Limb (tissue), 2 donors: ENCODE measurements around the gene EEPD1.
"Not testable (repeated sequence)": the region's sequence is repeated elsewhere in the genome, so short reads cannot be mapped to it uniquely, and the experiment has no call there.

Experiments used
- DNase-seq, 2 donors: peaks; one replicate each; pipeline ENCODE4 v3.0.0-alpha.2; 2016; ENCODE audit errors: extremely low spot score in 2 of 2

Gene EEPD1

GRCh38 chr7:36316319-36316718, 163.3 kb downstream of the EEPD1 start:
- DNase-seq, result no peak

DNA sequence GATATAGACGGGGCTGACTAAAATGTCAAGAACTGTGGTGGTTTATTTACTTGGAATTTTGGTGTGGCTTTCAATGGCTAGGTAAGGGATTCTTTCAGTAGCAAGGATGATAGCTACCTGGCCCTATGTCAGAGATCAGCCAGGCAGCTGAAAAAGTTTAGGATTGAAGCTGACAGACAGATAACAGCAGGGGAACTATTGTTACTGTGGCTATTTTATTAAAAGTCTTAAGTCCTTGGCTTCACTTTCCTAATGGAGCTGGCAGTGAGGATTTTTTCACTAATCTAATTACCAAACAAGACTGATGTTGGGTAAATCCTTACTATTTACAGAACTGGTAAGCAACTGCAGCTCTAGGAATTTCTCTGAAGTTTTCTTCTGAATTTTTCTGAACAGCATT, 164.2 kb downstream of the EEPD1 start:
- DNase-seq, result no peak

GRCh38 chr7:36318116-36318515, 165.1 kb downstream of the EEPD1 start:
- DNase-seq, result no peak

DNA sequence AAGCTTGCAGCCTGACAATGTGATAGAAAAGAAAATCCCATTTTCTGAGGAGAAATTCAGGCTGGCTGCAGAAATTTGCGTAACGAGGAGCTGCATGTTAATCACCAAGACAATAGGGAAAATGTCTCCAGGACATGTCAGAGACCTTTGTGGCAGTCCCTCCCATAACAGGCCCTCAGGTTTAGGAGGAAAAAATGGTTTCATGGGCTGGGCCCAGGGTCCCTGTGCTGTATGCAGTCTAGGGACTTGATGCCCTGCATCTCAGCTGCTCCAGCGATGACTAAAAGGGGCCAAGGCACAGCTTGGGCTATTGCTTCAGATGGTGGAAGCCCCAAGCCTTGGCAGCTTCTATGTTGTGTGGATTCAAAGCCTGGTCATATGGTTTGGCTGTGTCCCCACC, 168.2 kb downstream of the EEPD1 start:
- DNase-seq, result not testable (repeated sequence)

DNA sequence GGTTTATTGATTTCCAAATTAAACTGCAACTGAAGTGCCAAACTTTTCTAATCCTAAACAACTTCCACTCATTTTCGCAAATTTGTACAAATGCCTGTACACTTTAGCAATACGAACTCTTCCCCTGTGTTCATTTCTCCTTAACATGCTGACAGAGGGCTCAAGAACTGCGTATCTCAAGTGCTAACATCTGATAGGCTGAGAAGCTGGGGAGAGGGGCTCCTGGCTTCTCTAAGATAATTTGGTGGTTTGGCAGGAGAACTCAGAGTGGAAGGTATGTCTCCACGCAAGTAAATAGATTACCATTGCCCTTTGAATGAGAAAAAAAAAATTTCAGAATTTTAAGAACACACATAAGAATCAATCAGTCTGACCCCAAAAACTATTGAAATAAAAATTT, 183.3 kb downstream of the EEPD1 start:
- DNase-seq, result no peak

- DNase-seq, result no peak
Measured at GRCh38 chr7:36338256-36338655, 185.2 kb downstream of the EEPD1 start.

- no peak for DNase-seq
Measured at GRCh38 chr7:36343548-36343947, 190.5 kb downstream of the EEPD1 start.

- no peak for DNase-seq
Measured at GRCh38 chr7:36344622-36345021, 191.6 kb downstream of the EEPD1 start.

GRCh38 chr7:36346260-36346831, 193.3 kb downstream of the EEPD1 start:
- no peak for DNase-seq

DNA sequence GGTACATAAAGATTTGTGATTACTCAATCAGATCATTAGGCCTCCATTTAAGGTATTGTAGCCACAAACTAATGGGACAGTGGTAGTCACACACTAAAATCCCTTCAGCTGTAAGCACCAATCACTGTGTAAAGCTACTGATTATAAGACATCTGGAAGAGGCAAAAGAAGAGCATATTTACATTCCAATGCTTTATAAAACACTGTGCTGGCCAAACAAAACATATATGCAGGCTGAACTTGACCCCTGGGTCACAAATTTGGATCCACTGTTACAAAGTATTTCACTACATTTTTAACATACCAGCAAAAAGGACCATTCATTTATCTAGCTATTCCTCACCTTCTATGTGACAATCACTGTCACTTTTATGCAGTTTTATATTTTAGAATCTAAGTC, 195.2 kb downstream of the EEPD1 start:
- no peak for DNase-seq

DNA sequence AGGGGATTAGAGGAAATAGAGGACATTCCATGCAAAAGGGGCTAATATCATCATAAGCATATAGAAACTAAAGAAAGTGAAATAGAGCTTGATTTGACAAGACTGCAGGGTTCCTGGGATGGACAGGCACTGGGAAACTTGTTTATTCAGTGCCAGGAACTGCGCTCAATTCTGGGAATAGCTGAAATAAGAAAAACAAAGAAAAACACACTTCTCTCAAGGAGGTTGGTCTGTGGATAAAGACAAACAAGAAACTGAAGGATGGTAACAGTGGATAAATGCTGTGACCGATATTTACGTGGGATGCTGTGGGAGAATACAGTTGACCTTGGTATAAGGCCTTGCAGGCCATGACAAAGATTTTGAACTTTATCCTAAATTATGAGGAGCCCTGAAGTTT, 195.7 kb downstream of the EEPD1 start:
- no peak for DNase-seq

DNA sequence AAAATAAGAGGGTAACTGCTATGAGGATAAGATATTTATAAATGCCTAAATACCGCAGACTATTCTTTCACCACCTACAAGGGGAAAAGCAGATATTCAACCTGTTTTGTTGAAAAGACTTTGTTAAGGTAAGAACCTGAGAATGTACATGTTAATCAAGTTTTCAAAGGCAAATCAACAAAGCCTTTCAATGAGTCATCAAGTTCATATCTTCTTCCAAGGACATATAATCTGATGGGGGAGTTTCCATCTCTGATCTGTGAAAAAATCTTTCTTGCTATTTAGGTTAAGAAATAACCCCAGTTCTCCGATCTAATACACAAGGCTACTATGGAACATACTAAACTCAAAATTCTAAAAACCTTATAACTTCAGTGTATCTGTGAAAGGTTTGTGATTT, 196.6 kb downstream of the EEPD1 start:
- DNase-seq, result no peak
